GM19372 (cell line): Measurements from ENCODE around the gene DCLK1.

Source experiments
- ATAC-seq: cut with Tn5 transposase; IDR thresholded peaks from one replicate; pipeline ENCODE4 v1.9.1; 2021; ENCODE audit warnings: mild to moderate bottlenecking, low read depth, moderate library complexity; ENCODE audit not compliant: unreplicated experiment

The DCLK1 gene

DNA sequence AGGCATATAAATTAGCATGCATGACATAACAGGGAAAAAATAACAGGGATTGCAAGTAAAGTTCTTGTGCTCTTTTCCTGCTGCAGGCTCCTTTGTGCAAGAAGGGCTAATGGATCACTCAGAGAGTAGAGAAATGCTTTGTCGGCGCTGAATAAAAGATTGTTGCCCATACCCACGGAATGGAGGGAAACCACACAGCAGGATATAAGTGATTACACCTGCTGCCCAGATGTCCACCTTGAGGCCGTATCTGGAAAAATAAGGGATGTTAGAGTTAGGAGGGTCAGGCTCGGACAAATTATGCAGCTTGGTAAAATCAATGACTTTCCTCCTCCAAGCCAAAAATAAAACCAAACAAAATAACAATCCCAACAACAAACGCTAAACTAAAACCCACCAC lies 322.3 kb downstream of the DCLK1 start:
- ATAC-seq, result no peak

DNA sequence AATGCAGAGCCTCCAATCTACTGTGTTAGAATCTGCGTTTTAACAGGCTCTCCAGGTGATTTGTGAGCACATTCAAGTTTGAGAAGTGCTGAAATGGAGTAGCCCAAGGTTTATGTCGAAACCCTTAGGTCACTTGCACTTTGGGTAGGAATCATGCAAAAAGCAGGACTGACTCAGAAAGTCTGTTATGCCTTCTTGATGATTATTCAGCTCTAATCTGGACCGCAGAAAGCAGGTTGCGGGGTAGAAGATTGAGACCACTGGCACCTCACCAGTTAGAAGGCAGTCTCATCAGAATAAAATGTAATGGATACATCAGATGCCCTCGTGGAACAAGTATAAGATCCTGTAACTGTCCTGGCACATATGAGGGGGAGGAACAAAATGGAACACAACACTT lies 326.3 kb downstream of the DCLK1 start:
- no peak for ATAC-seq

DNA sequence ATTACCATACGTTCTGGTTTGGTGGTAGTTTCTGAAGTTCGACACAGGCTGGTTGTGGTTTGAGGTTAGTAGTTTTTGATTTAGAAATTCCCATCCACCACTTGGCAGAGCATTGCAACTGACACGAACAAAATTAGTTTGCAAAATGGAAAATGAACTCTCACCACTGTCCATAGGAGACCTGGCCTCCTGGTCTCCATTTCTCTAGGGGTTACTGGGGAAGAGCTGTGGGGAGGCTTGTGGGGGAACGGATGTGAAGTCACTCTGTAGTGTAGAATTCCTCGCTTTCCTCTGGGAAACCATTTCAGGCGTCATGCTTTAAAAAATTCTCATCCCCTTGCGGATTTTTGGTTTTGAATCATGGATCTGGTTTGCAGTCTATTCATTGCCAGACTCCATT lies 333.2 kb downstream of the DCLK1 start:
- ATAC-seq, result no peak

- no peak for ATAC-seq
These were observed 333.9 kb downstream of the DCLK1 start for GRCh38 chr13:35797244-35797643.

GRCh38 chr13:35796623-35797022 lies 334.6 kb downstream of the DCLK1 start:
- no peak for ATAC-seq

DNA sequence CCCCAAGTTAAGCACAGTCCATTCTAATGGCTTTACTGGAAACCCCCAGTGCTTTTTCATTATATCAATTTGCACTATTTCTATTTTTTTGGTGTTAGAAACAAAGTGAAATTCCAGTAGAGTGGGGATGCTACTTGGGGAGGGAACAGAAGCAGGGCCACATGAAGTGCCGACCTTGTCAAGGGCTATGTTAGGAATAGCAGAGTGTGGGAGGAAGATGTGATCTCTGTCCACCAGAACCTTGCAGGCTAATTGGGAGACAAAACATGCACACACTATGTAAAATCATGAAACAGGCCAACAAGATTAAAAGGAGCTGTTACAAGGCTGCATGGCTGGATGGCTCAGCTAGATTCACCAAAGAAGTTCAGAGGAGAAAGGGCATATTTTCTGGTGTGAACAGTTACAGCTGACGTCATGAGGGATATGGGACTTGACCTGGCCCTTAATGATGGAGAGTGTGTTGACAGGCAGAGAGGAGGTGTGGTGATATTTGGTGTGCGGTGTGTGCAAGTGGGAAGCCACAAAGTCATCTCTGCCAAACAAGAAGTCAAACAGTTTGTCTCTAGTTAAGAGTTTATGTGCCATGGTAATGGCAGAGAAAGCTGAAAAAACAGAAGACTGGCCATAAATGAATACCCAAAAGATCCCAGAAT lies 336.3 kb downstream of the DCLK1 start:
- ATAC-seq, result no peak

DNA sequence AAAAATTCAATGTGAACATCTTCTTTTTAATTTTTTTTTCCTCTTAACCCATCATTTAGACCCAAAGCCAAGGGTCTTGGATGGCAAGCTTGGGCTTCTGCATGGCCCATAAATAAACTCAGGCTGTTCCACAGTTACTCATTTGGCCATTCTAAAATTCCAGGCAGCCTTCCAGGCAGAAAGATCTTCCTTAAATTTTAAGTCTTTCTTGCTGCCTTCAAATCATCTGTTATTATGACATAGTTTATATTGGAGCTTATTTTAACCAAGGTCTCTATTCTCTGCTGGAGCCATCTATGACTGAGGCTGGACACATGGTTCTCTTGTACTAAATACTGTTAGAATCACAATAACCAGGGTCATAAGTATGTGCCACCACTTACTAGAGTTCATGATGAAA lies 337.4 kb downstream of the DCLK1 start:
- no peak for ATAC-seq

DNA sequence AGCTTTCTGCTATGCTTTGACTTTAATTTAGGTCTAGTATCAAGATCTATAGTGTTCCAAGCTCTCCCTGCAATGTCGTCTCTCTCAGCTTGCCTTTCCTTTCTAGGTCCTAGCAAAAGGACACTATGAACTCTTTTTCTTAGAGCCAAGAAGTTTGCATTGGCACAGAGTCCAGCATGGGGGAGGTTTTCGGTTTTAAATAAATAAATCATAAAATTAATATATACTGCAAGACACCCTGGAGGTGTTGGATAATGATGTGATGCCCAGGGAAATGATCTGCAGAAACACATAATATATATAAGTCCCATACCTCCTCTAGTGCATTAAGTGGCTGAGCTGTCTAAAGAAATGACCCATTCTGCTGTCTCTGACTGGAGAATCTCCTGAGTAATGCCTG lies 338.3 kb downstream of the DCLK1 start:
- ATAC-seq, result no peak

GRCh38 chr13:35792021-35792420 lies 339.2 kb downstream of the DCLK1 start:
- no peak for ATAC-seq

GRCh38 chr13:35791184-35791851 lies 339.9 kb downstream of the DCLK1 start:
- ATAC-seq, result no peak

- ATAC-seq, result peak; percentile 68
These were observed 341.6 kb downstream of the DCLK1 start for GRCh38 chr13:35789335-35790165.

- ATAC-seq, result no peak
These were observed 343.2 kb downstream of the DCLK1 start for GRCh38 chr13:35787937-35788336.

DNA sequence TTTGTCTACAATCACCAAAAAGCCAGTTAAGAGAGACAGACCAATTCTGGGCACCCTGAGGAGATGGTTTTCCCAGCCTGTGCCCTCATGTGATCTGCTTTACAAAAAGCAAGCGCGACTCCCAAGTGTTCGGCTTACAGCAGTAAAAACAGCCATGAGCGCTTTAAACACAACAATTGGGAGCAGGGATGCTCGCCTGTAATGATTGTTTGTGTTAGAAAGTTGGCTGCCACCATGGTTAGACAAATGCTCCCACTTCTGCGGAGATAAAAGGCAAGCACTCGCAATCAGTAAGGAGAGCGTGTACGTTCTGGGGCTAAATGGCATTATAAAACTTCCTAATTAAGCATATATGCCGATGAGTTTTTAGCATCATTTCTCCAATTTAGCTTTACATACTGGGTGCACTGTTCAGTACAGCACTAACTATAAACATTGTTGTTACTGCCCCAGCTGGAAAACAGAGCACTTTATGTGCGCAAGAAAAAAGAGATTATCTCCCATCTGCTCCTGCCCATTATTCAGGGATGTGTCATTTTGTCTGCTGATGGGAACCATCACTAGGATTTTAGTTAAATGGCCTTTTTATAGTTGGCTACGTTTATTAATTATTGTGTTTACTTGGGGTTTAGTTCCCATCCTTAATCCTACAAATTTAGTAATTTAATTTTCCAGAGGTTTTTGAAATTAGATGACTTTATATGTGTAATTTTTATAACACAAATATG lies 345.4 kb downstream of the DCLK1 start:
- no peak for ATAC-seq

DNA sequence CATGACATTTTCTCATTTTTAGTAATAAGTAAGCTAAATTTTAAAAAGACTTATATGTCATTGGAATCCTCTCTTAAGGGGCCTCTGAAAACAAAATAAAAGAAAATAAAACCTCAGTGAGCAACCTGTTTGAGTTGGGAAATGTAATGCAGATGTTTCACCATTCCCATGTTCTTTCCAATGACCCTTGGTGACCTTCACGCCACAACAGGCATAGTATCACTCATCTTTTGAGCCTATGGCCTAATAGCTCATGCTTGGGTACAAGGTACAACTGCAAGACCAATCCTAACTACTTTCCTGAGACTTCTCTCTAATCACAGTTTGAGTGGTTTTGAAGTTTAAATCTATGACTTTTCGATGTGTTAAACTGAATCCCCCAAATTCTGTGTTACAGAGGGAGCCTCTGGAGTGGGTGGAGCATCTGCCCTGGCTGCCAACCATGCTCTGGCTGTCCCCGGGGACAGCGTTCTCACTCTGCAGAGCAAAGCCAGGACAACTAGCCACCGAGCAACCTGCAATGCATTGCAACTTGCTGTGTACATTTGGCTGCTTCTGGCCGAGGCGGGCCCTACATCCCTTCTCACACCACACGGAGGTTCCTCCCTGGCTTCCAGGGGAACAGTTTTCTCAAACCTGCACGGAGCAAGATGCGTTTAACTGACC lies 346.8 kb downstream of the DCLK1 start:
- no peak for ATAC-seq

DNA sequence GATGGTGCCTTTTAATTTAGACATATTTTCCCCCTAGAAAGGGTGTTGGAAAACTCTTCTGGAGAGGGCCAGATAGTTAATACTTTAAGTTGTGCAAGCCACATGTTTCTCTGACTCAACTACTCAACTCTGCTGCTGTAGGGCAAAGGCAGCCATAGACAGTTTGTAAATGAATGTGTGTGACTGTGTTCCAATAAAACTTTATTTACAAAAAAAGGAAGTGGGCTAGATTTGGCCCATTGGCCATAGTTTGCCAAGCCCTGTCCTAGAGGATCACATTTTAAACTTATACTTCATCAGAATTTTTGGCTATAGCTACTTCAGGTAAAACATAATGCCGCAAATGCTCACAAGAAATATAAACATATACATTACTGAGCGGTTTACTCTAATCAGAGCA lies 348.4 kb downstream of the DCLK1 start:
- ATAC-seq, result no peak

DNA sequence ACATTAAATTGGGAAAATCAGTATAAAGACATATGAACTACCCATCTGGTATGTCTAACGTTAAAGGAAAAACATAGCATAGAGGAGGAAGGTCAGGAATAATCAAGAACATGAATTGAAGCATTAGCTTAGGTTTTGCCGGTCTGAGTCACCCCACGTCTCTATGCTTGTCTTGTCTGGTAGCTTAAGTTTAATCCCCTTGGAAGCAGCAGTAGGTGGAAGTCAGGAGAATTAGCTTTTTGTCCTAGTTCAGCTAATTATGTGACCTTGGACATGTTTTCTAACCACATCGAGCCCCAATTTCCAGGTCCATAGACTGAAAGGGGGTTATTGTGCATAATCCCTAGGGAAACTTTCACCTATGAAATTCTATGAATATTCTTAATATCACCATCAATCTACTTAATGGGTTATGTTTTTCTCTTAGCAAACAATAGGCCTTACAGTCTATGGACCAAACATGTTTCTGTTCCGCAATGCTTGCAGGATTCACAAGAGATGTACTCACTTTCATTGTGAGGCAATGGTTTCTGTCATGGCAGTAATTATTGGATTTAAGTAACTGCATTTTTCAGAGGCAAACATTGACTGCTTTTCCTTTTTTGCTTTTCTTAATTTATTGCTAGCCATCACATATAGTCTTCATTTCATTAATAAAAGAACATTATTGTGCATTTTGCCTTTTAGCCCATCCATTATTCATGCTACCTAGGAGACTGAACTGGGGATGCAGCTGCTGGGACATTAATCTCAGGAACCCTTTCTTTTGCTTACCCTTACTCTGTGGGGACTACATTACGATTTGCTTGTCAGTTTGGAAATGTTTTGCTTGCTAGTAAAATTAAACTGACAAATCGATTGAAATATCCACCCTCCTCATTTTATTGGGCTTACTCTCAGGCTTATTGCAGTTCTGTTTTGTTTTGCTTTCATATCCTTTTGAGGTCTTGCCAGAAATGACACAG lies 349.9 kb downstream of the DCLK1 start:
- ATAC-seq, result no peak

DNA sequence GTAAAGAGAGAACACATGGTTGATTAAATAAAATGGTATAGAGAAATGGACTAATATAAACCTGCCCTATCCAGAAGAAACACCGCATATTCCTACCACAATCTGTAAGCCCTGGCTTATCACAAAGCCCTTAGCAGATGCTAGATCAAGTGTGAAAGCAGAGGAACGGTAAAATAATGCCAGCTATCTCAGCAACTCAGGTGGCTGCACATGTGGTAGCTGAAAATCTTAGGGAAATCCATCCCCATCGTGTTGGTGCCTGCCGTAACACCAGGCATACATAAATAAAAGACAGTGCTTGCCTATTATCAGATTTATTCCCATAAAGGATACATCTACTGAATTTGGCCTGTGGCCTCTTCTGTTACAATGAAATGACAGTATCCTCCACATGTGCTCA lies 350.6 kb downstream of the DCLK1 start:
- ATAC-seq, result no peak

GRCh38 chr13:35771898-35772297 lies 359.3 kb downstream of the DCLK1 start:
- no peak for ATAC-seq

DNA sequence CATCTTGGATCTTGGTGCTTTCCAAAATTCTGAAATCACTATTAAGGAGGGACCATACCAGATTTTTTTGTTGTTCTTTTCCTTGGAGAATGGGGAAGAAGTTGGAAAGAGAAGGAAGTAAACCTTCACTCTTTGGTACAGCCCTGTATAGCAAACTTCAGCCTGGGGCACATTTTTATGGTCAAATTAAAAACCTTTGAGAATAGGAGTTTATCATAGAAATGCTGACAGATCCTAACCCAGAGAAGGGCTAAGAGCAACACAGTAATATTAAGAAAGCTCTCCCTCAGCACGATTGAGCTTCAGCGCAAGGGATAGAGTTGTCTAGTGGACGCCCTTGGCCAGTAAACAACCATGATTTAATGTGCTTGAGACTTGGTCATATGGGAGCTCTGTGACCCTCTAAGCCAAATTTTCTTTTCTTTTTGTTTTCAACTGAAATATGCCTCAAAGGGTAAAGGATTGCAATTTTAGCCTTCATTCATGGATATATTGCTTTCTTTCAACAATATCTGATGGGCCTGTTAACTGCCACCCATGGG lies 360.4 kb downstream of the DCLK1 start:
- ATAC-seq, result no peak
